Stimulated activated CD4-positive, alpha-beta T cell treated with anti-CD3 and anti-CD28 coated beads, Interleukin-4, amount 100 ng/mL, for 48 hours (primary cell): ENCODE data around the gene PGBD1.

Experiments
- DNase-seq, 2 donors: peaks; one replicate each; pipeline ENCODE4 v3.0.0-alpha.2; 2020; ENCODE audit warnings: low read depth in 2 of 2

The PGBD1 gene

DNA sequence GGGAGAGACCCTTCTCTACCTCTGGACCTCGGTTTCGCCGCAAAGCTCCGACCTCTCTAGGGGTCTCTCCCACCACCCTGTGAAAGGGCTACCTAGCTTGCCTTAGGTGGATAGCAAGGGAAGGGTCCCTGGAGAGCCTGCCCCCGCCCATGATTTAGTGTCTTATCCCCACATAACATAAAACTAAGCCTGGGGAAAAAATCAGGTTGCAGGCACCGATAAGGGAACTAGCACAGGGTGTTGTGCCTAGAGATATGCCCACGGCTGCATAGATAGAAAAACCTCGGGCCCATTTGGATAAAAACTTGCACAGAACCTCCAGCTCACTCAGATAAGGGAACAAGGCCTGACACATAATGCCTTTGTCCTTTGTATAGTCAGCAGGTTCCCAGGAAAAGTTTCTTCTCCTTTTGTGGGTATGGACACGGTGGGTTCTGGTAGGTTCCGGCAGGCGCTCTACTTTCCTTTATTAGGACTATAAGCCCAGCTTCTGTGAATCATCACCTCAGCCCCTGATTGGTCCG, 53.7 kb downstream of the PGBD1 start:
- DNase-seq, result no peak

DNA sequence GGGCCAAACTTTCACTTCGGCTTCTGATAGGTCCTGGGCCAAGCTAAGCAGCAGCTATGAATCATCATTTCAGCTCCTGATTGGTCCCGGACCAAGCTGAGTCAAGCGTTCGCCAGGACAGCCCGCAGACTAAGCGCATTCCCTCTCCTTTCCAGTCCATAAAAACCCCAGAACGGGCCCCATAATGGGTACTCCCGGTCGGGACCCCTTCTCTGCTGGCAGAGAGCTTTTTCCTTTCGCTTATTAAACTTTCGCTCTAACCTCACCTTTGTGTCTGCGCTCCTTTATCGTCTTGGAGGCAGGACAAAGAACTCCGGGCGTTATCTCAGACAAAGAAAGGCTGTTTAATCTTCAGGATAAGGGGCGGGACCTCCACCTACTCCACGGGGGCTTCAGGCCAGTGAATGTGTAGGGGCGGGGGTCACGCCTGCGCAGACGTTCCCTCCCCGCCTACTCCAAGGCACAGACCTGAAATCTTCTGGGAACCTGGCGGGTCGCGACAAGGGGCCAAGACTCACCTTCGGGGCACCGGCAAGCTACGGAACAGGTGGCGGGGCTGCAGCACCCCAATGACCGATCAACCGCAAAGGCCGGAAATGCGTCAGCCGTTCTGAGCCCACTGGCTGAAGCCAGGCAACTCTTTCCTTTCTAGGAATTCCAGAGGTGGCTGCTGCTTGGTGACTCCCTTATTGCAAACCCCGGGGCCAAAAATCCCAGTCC, 54.4 kb downstream of the PGBD1 start, which contains the start of gene ZSCAN31:
Gene ZSCAN31 (minus strand): TSS at position 585 of the 720 bp plus-strand sequence. CDS start 6,465 bp downstream, outside the sequence.
- peak; percentile 56 to 69 for DNase-seq

DNA sequence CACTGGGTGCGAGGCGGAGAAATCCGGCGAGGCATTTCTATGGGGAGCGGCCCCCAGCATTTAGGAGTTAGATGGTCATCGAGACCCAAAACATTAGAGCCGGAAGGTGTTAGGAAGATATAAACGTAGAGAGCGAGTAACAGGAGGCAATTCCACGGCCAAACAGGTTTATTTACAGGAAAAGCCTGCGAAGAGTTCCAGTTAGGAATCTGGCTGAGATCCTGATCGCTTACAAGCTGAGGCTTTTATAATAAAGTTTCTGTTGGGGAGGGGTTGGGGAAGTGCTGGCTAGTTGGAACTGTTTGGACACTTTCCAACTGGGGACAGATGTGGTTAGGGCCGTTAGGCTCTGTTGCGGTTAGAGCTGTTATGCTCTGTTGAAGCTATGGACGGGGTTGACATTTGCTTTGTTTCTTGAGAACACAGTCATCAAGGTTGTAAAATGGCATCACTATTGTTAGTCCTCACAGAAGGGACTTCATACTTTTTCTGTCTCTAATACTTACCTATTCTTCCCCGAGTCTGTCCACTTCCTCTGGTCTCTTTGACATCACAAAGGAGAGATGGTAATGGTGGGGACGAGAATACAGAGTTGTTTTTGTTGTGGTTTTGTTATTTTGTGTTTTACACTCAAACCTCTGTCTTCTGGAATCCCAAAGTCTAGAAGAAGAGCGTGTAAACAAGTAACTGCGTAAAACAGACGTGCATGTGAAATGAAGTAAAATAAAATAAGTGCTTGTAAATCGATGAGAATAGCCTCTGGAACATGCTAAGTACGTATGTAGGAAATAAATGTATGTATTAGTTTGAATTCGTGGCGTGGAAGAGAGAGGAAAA, 55.1 kb downstream of the PGBD1 start:
- DNase-seq, result no peak

DNA sequence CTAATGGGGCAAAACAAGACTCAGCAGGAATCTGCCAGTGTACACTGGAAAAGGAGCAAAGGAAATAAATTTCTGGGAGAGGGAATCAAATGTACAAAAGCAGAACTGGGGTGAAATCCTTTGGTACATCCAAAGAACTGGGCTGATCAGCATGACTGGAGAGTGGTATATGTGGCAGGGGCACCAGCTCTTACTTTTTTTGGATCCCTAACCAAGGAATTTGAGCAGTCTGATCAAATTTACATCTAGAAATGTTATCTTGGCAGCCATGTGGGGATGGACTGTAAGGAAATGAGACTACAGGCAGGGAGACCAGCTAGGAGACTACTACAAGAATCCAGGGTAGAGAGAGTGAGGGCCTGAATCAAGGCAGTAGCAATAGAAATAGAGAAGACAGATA, 55.7 kb downstream of the PGBD1 start:
- no peak for DNase-seq

- DNase-seq, result no peak
Observed at GRCh38 chr6:28340310-28341095, 59.1 kb downstream of the PGBD1 start.

DNA sequence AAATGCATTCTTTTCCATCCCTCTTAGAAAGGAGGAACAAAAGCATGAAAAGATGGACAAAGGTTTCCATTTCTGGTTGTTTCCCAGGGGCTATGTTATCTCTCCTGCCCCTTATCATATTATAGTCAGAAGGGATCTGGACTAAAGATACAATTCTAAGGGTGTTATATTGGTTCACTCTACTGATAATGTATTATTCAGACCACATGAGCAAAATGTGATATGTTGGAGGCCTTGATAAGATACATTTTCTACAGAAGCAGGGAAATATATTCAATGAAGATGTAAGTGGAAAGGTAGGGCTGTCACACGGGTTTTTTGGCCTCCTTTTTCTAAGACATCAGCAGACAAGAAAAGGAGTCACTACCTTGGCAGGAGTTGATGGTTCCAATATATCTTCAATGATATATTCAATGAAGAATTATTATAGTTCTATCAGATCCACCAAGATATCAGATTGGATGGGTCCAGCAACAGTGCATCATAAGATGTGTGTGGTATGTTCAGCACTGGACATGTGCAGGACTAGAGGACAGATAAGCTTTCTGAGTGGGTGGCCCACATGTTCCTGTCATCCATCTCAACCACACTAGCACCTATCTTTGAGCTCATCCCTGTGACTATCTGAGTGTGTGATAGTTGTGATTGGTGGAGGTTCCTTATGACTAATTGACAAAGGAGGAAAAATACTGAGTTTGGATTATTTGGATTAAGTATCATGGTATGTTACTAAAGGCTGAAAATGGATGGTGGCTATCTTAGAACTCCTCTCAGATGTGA, 62.7 kb downstream of the PGBD1 start:
- DNase-seq, result no peak

DNA sequence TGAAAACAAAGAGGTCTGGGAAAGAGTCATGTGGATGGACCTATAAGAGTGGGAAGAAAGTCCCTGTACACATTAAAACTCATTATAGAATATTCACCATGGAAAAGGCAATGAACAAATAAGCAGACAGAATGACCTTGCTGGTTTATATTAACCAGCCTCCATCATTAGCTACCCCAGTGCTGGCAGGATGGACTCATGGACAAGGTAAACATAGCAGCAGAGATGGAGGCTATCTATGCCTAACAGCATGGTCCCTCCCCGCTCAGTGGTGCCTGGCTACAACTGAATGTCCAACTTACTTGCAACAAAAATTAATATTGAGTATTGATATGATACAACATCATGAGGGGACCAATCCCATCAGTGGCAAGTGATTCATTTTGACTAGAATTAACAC, 63.8 kb downstream of the PGBD1 start:
- DNase-seq, result no peak

- DNase-seq, result no peak
Observed at GRCh38 chr6:28347119-28347518, 65.7 kb downstream of the PGBD1 start.

- DNase-seq, result no peak
Observed at GRCh38 chr6:28349344-28349891, 68.0 kb downstream of the PGBD1 start.

- DNase-seq, result peak; percentile 75 to 81
Observed at GRCh38 chr6:28349892-28350737, 68.7 kb downstream of the PGBD1 start, which contains the start of gene ZKSCAN3. TSS of gene ZKSCAN3 (plus strand) at chr6:28349947. CDS start at chr6:28359587, 9,640 bp downstream.

GRCh38 chr6:28351087-28351486, 69.7 kb downstream of the PGBD1 start:
- no peak for DNase-seq

DNA sequence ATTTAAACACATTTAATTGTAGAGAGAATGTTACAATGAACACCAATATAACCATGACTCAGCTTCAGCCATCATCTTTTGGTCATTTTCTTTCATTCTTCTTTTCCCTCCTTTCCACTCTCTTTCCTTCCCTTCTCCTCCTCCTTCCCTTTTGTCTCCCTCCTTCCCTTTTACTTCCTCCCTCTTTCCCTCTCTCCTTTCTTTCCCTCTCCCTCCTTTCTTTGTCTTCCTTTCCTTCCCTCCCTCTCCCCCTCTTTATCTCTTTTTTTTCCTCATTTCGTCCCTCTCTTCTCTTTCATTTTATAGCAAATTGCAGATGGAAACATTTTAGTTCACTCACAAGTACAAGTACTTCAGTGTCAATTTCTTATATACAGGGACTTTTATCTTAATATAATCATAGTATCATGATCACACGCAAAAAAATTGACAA, 70.1 kb downstream of the PGBD1 start:
- DNase-seq, result no peak
